ENCODE data around the gene C13orf46.

Gene C13orf46

DNA sequence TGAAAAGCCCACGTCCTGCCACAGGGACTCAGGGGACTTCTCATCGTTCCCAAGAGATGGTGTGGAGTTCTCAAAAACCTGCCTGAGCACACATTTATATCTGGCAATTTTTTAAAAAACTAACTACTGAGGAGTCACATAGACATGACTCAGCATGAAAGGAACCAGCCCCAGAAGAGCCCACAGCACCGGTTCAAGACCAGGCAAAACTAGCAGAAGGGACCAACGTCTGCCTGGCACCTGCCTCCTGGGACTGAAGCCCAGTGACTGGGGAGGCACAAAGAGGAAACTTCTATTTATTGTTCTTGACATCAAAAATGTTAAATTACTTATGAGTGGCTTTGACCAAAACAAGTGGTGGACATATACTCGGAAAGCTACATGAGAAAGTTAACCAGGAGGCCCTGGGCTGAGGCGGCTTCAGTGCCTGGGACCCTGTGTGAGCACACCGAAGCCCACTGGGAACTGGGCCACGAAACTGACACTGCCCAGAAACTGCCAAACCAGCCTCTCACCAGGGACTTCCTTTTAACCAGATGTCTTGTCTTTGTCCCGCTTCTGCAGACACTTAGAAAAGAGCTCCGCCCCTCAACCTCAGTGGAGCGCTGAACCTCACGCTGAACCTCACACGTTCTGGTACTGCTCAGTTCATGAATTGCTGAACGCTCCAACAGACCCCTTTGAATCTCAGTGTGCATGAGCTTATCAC lies 25.7 kb downstream of the C13orf46 start:
- DNase-seq = no peak
- in situ Hi-C loops (cut with HindIII; ENCODE audit: low pct_ligation_motif_present, low pct_unique_long_range_greater_than_20kb, low sequenced_read_pairs) = no loop called here

DNA sequence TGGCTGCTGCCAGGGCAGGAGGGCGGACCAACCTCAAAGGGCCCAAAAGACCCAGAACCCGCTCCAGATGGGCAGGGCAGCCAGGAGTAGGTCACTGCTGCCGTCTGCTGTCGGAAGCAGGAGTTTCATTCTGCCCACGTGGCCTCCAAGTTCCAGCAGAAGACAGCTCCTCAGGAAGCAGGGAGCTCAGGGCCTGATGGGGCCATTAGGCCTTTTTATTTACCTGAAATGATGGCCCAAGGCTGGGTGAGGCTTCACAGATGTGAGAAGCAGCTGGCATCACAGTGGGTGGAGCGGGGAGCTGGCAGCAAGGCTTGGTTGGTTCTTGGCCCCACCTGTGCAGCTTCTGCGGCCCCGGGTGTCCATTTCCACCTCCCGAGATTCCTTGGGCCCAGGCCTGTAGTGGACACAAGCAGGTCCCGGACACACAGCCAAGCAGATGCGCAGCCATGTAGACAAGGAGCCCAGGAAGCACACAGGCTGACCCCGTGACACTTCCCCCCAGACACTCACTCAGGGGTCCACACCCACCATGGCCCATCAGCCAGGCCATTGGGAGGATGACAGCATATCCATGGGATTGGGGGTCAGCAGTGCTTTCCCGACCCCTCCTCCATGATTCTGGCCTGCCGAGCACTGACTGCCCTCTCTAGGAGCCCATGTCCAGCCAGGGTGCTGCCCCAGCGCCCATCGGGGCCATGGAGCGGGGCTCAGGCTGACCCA lies 26.4 kb downstream of the C13orf46 start:
- DNase-seq = no peak
- in situ Hi-C loops (cut with HindIII; ENCODE audit: low pct_ligation_motif_present, low pct_unique_long_range_greater_than_20kb, low sequenced_read_pairs) = no loop called here

DNA sequence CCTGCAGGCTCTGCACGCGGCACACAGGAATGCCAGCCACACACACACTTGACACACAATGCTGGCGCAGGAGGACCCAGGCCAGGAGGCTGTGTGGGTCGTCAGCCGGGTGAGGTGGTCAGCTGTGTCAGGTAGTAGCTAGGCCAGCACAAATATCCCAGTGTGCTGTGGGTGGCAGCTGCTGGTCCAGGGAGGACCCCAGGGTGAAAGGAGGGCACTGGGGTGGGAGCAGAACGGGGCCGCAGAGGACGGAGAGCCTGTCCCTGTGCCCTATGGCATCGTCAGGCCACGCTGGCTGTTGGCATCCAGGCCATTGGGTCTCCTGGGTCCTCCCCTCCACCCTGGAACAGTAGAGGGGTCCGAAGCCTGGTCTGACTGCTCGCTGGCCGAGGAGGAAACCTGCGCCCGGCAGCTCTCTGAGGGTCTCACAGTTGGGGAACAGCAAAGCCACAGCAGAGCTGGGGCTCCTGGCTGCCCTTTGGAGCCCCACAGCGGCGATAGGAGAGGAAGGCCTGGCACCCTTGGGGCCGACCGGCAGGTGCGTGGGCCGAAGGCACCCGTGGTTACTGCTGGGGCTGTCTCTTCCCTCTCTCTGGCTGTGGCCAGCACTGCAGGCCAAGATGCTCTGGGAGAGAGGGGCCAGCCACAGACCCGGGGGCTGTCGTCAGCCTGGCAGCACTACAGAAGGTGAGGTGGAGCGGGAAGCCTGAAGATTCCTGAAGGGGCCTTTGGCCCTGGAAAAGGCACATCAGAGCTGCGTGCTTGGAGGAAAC lies 27.3 kb downstream of the C13orf46 start:
- in situ Hi-C loops (cut with HindIII; ENCODE audit: low pct_ligation_motif_present, low pct_unique_long_range_greater_than_20kb, low sequenced_read_pairs) = no loop called here
- DNase-seq = no peak

DNA sequence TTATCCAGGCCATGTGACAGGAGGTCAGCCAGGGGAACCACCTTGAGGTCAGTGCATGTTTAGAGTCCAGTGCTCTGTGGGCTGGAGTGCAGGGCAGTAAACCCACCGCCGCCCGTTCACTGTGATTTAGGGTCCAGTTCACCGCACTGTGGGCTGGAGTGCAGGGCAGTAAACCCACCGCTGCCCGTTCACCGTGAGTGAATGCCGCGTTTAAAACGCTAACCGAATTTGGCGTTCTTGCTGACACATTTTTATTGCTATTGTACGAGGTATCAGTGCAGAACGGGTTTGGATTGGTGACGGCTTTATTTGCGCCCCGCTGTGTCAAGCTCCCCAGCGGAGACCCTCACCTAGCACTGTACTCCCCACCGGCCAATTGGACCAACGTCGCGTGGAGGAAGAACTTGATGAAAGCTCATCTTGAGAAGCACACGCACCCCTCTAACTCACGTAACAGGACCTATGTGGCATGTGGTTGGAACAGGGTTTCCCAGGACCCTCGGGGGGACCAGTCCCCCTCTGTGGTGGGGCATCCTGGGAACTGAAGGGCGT lies 27.9 kb downstream of the C13orf46 start:
- in situ Hi-C loops (cut with HindIII; ENCODE audit: low pct_ligation_motif_present, low pct_unique_long_range_greater_than_20kb, low sequenced_read_pairs) = no loop called here
- no peak for DNase-seq

DNA sequence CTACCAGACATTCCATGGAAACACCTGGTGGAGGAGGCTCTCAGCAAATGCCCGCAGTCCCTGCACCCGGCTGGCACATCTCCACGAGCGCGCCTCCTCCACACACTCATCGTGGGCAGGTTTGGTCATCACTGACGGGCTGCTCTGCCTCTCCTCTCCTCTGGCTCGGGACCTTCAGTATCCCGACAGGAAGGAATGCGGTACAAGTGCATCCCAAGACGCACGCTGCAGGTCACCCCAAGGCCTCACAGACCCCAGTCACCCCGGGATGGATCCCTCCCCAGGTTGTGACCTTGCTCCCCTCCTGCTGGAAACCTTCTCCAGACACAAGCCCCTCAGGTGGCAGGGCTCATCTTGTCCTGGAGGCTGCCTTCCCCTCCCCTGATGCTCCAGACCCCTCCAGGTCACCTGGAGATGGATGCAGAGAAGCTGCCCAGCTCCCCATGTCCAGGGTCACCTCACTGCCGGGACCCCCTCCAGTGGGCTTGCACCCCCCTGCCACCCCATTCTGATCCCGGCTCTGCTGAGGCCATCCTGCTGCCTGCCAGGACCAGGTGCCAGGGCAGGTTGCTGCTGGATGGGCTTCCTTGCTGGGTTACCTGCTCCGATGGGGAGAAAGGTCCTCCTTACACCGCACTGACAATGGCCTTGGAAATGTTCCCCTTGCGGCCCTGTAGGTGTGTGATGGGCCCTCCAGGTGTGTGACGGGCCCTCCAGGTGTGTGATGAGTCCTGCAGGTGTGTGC lies 29.9 kb downstream of the C13orf46 start:
- DNase-seq = no peak
- in situ Hi-C loops (cut with HindIII; ENCODE audit: low pct_ligation_motif_present, low pct_unique_long_range_greater_than_20kb, low sequenced_read_pairs) = no loop called here

DNA sequence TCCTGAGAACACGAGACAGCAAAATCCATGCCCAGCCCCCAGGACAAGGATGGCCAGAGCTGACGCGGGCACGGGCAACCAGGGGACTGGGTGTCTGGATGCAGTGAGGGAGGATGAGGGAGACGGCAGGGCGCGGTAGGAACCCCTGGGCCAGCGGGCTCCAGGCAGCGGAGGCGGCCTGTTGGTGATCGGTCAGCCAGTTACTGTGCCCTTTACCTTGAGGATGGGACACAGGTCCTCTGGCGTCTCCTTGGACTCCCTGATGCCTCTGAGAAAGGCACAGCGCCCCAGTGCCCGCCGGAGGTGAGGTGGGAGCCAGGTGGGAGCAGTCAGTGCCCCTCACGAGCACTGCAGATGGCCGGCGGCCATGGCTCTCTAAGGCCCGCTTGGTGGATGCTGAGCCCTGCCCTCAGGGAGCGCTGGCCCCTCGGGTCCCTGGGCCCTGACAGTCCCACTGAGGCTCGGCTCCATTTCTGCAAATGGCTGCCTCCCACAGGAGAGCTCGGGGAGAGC lies 31.2 kb downstream of the C13orf46 start:
- no peak for DNase-seq
- in situ Hi-C loops (cut with HindIII; ENCODE audit: low pct_ligation_motif_present, low pct_unique_long_range_greater_than_20kb, low sequenced_read_pairs) = no loop called here

GRCh38 chr13:113941571-113942191 lies 32.2 kb downstream of the C13orf46 start:
- no peak for DNase-seq

GRCh38 chr13:113939944-113940297 lies 34.0 kb downstream of the C13orf46 start:
- in situ Hi-C loops (cut with HindIII; ENCODE audit: low pct_ligation_motif_present, low pct_unique_long_range_greater_than_20kb, low sequenced_read_pairs) = no loop called here
- no peak for DNase-seq

More at GRCh38 chr13:113941571-113942191, 32.2 kb downstream of the C13orf46 start:
- in situ Hi-C loops (cut with HindIII; ENCODE audit: low pct_ligation_motif_present, low pct_unique_long_range_greater_than_20kb, low sequenced_read_pairs) = no loop called here

DNA sequence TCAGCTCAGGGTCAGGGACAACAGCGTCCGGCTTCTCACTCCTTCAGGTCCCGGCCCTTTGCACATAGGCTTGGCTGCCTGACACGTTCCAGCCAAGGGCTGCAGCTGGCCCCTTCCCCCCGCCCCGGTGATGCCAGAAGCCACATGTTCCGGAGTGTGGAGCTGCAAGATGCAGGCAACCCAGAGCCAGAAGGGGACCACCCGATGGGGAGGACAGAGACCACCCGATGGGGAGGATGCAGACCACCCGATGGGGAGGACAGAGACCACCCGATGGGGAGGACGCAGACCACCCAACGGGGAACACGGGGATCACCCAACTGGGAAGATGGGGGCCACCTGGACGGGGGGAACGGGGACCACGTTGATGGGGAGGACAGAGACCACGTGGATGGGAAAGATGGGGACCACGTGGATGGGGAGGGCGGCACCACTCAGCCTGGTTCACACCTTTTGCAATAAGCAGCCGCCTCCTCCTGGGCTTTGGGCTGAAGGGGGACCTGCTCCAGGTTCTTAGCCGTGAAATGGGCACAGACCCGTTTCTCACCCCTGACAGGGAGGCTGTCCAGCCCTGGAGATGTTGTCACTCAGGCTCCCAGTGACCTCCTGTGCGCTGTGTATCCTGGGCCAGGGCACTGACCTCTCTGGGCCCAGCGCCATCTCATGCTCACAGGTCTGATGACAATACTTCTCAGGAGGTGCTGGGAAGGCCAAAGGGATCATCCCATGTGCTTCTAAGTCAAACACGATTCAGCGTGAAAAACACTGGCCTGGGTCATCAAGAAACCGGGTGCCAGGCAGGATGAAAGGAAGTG lies 34.5 kb downstream of the C13orf46 start:
- in situ Hi-C loops (cut with HindIII; ENCODE audit: low pct_ligation_motif_present, low pct_unique_long_range_greater_than_20kb, low sequenced_read_pairs) = no loop called here
- DNase-seq = no peak

- DNase-seq = no peak
- in situ Hi-C loops (cut with HindIII; ENCODE audit: low pct_ligation_motif_present, low pct_unique_long_range_greater_than_20kb, low sequenced_read_pairs) = no loop called here
These were observed 35.2 kb downstream of the C13orf46 start for GRCh38 chr13:113938716-113939115.

DNA sequence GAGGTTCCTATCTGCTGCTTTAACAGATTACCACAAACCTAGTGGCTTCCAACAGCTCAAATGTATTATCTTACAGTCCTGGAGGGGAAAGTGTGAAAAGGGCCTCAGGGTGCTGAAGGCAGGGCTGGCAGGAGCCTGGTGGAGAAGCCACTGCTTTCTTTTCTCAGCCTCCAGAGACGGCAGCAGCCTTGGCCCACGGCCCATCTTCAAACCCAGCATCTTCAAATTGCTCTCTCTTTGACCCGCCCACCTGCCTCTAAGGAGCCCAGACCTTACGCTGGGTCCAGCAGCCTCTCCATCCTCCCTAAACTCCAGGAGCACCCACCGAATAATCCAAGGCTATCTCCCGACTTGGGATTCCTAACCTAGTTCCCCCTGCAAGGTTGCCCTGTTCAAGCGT lies 35.6 kb downstream of the C13orf46 start:
- in situ Hi-C loops (cut with HindIII; ENCODE audit: low pct_ligation_motif_present, low pct_unique_long_range_greater_than_20kb, low sequenced_read_pairs) = no loop called here
- no peak for DNase-seq

DNA sequence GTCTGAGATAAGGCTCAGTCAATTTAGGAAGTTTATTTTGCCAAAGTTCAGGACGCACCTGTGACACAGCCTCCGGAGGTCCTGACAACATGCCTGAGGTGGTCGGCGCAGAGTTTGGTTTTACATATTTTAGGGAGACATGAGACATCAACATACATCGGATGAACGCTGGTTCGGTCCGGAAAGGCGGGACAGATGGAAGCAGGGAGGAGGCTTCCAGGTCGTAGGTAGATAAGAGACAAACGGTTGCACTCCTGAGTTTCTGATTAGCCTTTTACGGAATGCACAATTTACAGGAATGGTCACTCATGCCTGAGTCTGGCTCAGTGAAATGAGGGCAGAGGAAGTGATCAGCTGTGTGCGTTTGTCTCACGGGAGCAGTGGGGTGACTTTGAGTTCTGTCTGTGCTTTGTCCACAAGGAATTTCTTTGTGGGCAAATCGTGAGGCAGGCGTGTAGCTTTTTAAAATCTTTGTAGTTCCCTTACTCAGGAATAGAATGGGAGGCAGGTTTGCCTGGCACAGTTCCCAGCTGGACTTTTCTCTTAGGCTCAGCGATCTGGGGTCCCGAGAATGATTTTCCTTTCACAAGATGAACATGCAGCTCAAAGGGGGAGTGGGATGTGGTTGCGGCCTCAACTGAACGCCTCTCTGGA lies 36.2 kb downstream of the C13orf46 start:
- in situ Hi-C loops (cut with HindIII; ENCODE audit: low pct_ligation_motif_present, low pct_unique_long_range_greater_than_20kb, low sequenced_read_pairs) = no loop called here
- DNase-seq = no peak

GRCh38 chr13:113937073-113937472 lies 36.8 kb downstream of the C13orf46 start:
- in situ Hi-C loops (cut with HindIII; ENCODE audit: low pct_ligation_motif_present, low pct_unique_long_range_greater_than_20kb, low sequenced_read_pairs) = no loop called here
- DNase-seq = no peak

DNA sequence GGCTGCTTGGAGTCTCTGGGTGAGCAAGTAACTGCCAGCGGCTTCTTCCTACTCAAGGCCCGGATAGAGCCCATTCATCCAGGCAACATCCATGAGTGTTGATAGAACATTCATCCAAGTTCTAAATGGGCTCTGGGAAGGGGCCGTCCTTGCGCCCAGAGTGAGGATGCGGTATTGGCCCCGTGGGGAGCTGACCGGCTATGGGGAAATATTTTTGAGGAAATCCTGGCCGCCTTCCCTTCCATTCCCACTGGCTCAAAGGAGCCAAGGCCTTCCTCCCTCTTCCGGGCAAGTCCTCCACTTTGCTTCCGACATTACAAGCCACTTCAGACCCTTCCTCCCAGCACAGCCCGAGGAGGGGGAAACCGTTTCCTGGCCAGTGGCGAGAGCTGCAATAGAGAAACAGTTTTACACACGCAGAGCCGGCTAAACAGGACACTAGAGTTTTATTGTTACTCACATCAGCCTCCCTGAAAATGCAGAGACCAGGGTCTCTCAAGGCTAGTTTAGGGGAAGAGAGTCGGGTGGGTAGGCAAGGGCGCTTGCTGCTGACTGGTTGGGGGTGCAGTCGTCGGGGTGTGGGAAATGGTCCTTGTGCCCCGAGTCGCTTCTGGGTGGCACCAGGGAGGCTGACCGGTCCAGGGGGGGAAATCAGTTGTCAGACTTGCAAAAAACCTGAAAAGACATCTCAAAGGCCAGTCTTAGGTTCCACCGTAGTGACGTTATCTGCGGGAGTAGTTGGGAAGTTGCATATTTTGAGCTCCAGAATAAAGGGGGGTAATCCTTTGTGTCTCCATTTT lies 37.5 kb downstream of the C13orf46 start:
- in situ Hi-C loops (cut with HindIII; ENCODE audit: low pct_ligation_motif_present, low pct_unique_long_range_greater_than_20kb, low sequenced_read_pairs) = no loop called here
- DNase-seq = no peak

- DNase-seq = no peak
- in situ Hi-C loops (cut with HindIII; ENCODE audit: low pct_ligation_motif_present, low pct_unique_long_range_greater_than_20kb, low sequenced_read_pairs) = no loop called here
These were observed 38.7 kb downstream of the C13orf46 start for GRCh38 chr13:113935001-113935844.
